UCSD-AML1 (cell line): ENCODE results near the gene BRAP.
"Not testable (repeated sequence)": the region's sequence is repeated elsewhere in the genome, so short reads cannot be mapped to it uniquely, and the experiment has no call there.

ENCODE experiments used
- DNase-seq: peaks from one replicate; lab custom pipeline; 2025; ENCODE audit not compliant: unreplicated experiment; lab: John Stamatoyannopoulos, UW

BRAP gene

GRCh38 chr12:111685811-111686573 lies at the start of gene BRAP, which contains the start of gene ACAD10:
Gene BRAP, minus strand, starts transcription at chr12:111685956. Its CDS starts 164 bp downstream, at chr12:111685792.
Gene ACAD10, plus strand, starts transcription at chr12:111686053. Its CDS starts 6,657 bp downstream, at chr12:111692710.
- peak; percentile 96 for DNase-seq

GRCh38 chr12:111733340-111733915 lies 47.7 kb upstream of the BRAP start:
- DNase-seq: no peak

GRCh38 chr12:111732786-111733185 lies 47.0 kb upstream of the BRAP start:
- no peak for DNase-seq

GRCh38 chr12:111730420-111730819 lies 44.7 kb upstream of the BRAP start:
- DNase-seq: no peak

- no peak for DNase-seq
These were observed 43.0 kb upstream of the BRAP start for GRCh38 chr12:111728795-111729194.

GRCh38 chr12:111723646-111724360 lies 38.0 kb upstream of the BRAP start:
- not testable (repeated sequence) for DNase-seq

GRCh38 chr12:111720457-111720856 lies 34.7 kb upstream of the BRAP start:
- no peak for DNase-seq

GRCh38 chr12:111719316-111719715 lies 33.6 kb upstream of the BRAP start:
- not testable (repeated sequence) for DNase-seq

GRCh38 chr12:111715279-111715678 lies 29.5 kb upstream of the BRAP start:
- DNase-seq: no peak

GRCh38 chr12:111706145-111706544 lies 20.4 kb upstream of the BRAP start:
- DNase-seq: no peak

- no peak for DNase-seq
These were observed 19.9 kb upstream of the BRAP start for GRCh38 chr12:111705672-111706071.

GRCh38 chr12:111699962-111700361 lies 14.2 kb upstream of the BRAP start:
- DNase-seq: no peak

GRCh38 chr12:111693818-111694217 lies 8.1 kb upstream of the BRAP start:
- DNase-seq: no peak

- DNase-seq: no peak
These were observed 6.9 kb upstream of the BRAP start for GRCh38 chr12:111692575-111693210.

GRCh38 chr12:111691262-111691661 lies 5.5 kb upstream of the BRAP start:
- DNase-seq: no peak

GRCh38 chr12:111687952-111688351 lies 2.2 kb upstream of the BRAP start:
- no peak for DNase-seq

GRCh38 chr12:111687255-111687654 lies 1.5 kb upstream of the BRAP start:
- no peak for DNase-seq

- DNase-seq: no peak
These were observed 884 bp upstream of the BRAP start for GRCh38 chr12:111686574-111687105.

GRCh38 chr12:111685322-111685810 lies 390 bp downstream of the BRAP start:
- no peak for DNase-seq

GRCh38 chr12:111684485-111685198 lies 1.1 kb downstream of the BRAP start:
- DNase-seq: not testable (repeated sequence)
